Measurements from ENCODE around the gene PELO. TPM values are rescaled to one million over a fixed set of nuclear protein-coding genes. Genes with fewer than 3 reads are reported as not detected.

The PELO gene
- total and polyA plus RNA-seq, 2 donors (not counting 3 experiments of a cell fraction or from before 2014, with no cell fraction given) = 8.6 to 13.2 TPM

- POLR2A ChIA-PET = no interaction called here
- Histone ChIP-seq H3K79me2 (ENCODE audit: control insufficient read depth, insufficient read depth, low read length) (no peaks in the 10 kb centered on the region), H3K4me3 (replicated peaks in 1 of 3; ENCODE audit: insufficient read depth in 1 of 3, low read depth in 1 of 3, low read length in 3 of 3) (no peak overlapping the region), H3K27ac (ENCODE audit: insufficient read depth, low read depth, low read length) (no peak overlapping the region), H3K4me1 (ENCODE audit: control insufficient read depth, extremely low read depth, insufficient read depth, low read length) (no peaks in the 10 kb centered on the region), H3K9me3 (replicated peaks; ENCODE audit: control insufficient read depth, insufficient read depth, low read length) (no peaks in the 10 kb centered on the region), H3K4me2 (ENCODE audit: insufficient read depth, low read length) (no peak overlapping the region), H2AFZ (ENCODE audit: low read depth, low read length) (no peak overlapping the region), H3K36me3 (ENCODE audit: control insufficient read depth in 2 of 2, extremely low read depth in 1 of 2, insufficient read depth in 2 of 2, low read length in 2 of 2) (no peaks in the 10 kb centered on the region), H4K20me1 (replicated peaks; ENCODE audit: control insufficient read depth, extremely low read depth, insufficient read depth, low read length) (no peaks in the 10 kb centered on the region), H3K27me3 (ENCODE audit: control insufficient read depth in 2 of 2, insufficient read depth in 2 of 2, low read length in 2 of 2) (no peaks in the 10 kb centered on the region), H3K9me1 (replicated peaks; ENCODE audit: control insufficient read depth, extremely low read depth, insufficient read depth, low read length) (no peaks in the 10 kb centered on the region), H3K9ac (replicated peaks; ENCODE audit: extremely low read depth, insufficient read depth, low read length) (no peak overlapping the region)
- intact Hi-C loops (cut with micrococcal nuclease) = no loop called here
- FAIRE-seq = no peak
- TF ChIP-seq POLR2AphosphoS5 (IDR thresholded peaks at IDR 0.05; ENCODE audit: insufficient read depth, low read depth, low read length) (no peak), FOS (IDR thresholded peaks at IDR 0.05; ENCODE audit: borderline replicate concordance, insufficient read depth, low read length) (no peak), MAX (IDR thresholded peaks at IDR 0.05; ENCODE audit: insufficient read depth, insufficient read length) (no peak), MYC (IDR thresholded peaks at IDR 0.05; ENCODE audit: low read depth, low read length) (no peak), JUN (IDR thresholded peaks at IDR 0.05; ENCODE audit: borderline replicate concordance, insufficient read depth, insufficient read length, low read depth) (no peak), POLR2A (IDR thresholded peaks at IDR 0.05; ENCODE audit: low read depth, low read length) (no peak), CTCF (IDR thresholded peaks at IDR 0.05; ENCODE audit: extremely low read depth in 1 of 2, insufficient read depth in 1 of 2, low read depth in 1 of 2, low read length in 2 of 2) (no peak), EZH2 (IDR thresholded peaks at IDR 0.05; ENCODE audit: borderline replicate concordance, low read depth, low read length, severe bottlenecking) (no peak), GATA2 (IDR thresholded peaks at IDR 0.05; ENCODE audit: insufficient read depth, insufficient read length, low read depth, low read length) (no peak)
- DNase-seq (ENCODE audit: low read depth, low spot score) = no peak
- CTCF ChIA-PET = no interaction called here
- dilution Hi-C loops (cut with MboI; ENCODE audit: extremely low pct_ligation_motif_present, low sequenced_read_pairs) = no loop called here
- BruUV-seq (replicated peaks) = no TSS peak
Observed at GRCh38 chr5:52770287-52770939, 17.3 kb upstream of the PELO start.

Data from endothelial cell of umbilical vein (primary cell).